ENCODE measurements around the gene ZBTB7A. TPM values are rescaled to one million over a fixed set of nuclear protein-coding genes. Genes with fewer than 3 reads are reported as not detected.

ZBTB7A gene
- total RNA-seq, 2 donors from 2014 or later, result 110 to 123 TPM

DNA sequence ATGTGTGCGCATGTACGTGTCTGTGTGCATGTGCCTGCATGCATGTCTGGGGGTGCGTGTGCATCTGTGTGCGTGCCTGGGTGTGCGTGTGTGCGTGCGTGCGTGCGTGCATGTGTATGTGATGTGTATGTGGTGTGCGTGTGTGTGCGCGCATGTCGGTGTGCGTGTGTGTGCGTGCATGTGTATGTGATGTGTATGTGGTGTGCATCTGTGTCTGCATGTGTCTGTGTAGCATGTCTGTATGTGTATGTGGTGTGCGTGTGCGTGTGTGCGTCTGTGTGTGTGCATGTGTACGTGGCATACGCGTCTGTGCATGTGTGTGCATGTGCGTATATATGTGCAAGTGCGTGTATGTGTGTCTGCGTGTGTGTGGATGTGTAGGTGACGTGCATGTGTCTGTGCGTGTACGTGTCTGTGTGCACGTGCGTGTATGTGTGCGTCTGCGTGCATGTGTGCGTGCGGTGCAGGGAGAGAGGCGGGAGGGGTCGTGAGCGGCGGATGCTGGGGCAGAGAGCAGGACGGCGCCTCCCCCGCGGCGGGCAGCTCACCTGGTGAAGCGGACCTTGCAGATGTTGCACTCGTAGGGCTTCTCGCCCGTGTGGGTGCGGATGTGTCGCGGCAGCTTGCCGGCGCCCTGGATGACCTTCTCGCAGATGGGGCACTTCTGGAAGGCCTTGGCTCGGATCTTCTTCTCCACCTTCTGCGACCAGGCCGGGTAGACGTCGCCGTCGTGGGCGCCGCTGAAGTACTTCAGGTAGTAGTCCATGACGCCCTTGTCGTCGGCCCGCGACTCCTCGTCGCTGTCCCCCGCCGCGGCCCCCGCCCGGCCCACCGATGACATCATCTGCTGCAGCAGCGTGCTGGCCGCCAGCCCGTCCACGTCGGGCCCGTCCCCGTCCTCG, 13.0 kb downstream of the ZBTB7A start:
- no peaks in the 10 kb centered on the region for H3K27me3 ChIP-seq
- no peak overlapping the region for H3K4me3 ChIP-seq
- DNase-seq, result peak; percentile 64
- intact Hi-C loops (cut with DNase I), result no loop called here
- H3K4me1 ChIP-seq, result peaks cover 39% of the 10 kb centered on the region
- peak overlapping the region; percentile 67 for H3K27ac ChIP-seq
- TF ChIP-seq, protein P1, sequence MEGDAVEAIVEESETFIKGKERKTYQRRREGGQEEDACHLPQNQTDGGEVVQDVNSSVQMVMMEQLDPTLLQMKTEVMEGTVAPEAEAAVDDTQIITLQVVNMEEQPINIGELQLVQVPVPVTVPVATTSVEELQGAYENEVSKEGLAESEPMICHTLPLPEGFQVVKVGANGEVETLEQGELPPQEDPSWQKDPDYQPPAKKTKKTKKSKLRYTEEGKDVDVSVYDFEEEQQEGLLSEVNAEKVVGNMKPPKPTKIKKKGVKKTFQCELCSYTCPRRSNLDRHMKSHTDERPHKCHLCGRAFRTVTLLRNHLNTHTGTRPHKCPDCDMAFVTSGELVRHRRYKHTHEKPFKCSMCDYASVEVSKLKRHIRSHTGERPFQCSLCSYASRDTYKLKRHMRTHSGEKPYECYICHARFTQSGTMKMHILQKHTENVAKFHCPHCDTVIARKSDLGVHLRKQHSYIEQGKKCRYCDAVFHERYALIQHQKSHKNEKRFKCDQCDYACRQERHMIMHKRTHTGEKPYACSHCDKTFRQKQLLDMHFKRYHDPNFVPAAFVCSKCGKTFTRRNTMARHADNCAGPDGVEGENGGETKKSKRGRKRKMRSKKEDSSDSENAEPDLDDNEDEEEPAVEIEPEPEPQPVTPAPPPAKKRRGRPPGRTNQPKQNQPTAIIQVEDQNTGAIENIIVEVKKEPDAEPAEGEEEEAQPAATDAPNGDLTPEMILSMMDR (IDR thresholded peaks at IDR 0.05), result no peak
- H3K9me3 ChIP-seq, result no peaks in the 10 kb centered on the region
- H3K9ac ChIP-seq (ENCODE audit: low read depth in 2 of 2, low read length in 2 of 2), result peak overlapping the region; percentile 40 to 91
- H3K36me3 ChIP-seq, result peaks cover 13% of the 10 kb centered on the region

DNA sequence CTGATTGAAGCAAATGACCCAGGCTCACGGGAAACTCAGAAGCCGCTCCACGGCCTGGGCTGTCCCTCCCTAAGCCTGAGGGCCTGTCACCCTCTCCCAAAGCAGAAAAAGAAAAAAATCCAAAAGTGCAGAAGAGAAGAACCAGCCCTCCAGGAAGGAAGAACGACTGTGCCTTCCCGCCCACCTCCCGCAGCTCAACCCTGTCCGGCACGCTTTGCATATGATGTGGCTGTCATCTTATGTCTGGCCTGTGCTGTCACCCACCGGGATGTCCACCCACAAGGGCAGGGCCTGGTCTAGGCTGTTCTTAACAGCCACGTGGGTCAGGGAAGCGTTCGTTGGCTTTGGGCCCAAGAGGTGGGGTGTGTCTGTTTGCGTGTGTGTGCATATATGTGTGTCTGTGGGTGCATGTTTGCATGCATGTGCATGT, 13.7 kb downstream of the ZBTB7A start:
- Histone ChIP-seq H3K4me3 (peak overlapping the region; percentile 17), H3K9me3 (no peaks in the 10 kb centered on the region), H3K27me3 (no peaks in the 10 kb centered on the region), H3K36me3 (peaks cover 13% of the 10 kb centered on the region), H3K4me1 (peaks cover 32% of the 10 kb centered on the region), H3K27ac (peak overlapping the region; percentile 91), H3K9ac (ENCODE audit: low read depth in 2 of 2, low read length in 2 of 2) (peak overlapping the region; percentile 40 to 91)
- TF ChIP-seq, protein P1 (IDR thresholded peaks at IDR 0.05), result no peak
- DNase-seq, result peak; percentile 81
- intact Hi-C loops (cut with DNase I), result no loop called here

DNA sequence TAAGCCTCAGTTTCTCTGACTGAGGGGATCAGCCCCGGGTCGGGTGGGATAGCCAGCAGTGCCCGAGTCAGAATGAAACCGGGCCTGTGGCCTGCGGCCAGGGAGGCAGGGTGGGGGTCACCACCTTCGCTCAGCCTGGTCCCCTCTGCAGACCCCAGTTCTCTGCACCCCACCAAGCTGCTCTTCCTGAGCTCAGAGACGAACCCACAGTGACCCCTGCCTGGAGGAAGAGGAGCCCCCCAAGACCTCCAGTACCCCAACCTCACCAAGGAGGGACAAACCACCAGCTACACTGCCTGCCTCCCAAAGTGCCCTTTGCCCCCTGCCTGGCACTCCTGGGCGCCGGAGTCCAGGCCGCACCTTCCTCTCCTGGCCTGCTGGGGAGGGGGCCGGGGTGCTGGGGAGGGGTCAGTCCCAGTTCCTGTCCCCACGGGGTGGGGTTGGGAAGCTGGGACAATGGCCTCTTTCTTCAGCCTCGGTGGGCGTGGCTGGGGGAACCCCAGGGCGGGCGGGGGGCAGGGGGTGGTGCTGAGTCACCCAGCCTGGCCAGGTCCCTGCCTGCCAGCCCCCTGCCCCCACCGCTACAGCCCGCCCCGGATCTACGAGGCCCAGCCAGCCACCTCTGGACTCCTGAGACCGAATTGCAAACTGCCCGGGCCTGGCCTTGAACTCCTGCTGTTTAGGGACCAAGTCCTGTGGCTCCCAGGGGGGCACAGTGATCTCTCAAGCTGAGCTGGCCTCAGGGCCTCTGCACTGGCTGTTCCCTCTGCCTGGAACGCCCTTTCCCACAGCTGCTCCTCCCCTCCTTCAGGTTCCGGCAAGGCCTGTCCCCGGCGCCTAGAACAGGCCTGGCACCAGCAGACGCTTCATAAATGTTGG, 14.3 kb downstream of the ZBTB7A start:
- Histone ChIP-seq H3K4me1 (peaks cover 28% of the 10 kb centered on the region), H3K9me3 (no peaks in the 10 kb centered on the region), H3K27me3 (no peaks in the 10 kb centered on the region), H3K4me3 (peak overlapping the region; percentile 17), H3K9ac (ENCODE audit: low read depth in 2 of 2, low read length in 2 of 2) (peak overlapping the region; percentile 50 to 91), H3K27ac (peak overlapping the region; percentile 91), H3K36me3 (peaks cover 13% of the 10 kb centered on the region)
- intact Hi-C loops (cut with DNase I), result no loop called here
- TF ChIP-seq, protein P1 (IDR thresholded peaks at IDR 0.05), result no peak
- peak; percentile 90 for DNase-seq

DNA sequence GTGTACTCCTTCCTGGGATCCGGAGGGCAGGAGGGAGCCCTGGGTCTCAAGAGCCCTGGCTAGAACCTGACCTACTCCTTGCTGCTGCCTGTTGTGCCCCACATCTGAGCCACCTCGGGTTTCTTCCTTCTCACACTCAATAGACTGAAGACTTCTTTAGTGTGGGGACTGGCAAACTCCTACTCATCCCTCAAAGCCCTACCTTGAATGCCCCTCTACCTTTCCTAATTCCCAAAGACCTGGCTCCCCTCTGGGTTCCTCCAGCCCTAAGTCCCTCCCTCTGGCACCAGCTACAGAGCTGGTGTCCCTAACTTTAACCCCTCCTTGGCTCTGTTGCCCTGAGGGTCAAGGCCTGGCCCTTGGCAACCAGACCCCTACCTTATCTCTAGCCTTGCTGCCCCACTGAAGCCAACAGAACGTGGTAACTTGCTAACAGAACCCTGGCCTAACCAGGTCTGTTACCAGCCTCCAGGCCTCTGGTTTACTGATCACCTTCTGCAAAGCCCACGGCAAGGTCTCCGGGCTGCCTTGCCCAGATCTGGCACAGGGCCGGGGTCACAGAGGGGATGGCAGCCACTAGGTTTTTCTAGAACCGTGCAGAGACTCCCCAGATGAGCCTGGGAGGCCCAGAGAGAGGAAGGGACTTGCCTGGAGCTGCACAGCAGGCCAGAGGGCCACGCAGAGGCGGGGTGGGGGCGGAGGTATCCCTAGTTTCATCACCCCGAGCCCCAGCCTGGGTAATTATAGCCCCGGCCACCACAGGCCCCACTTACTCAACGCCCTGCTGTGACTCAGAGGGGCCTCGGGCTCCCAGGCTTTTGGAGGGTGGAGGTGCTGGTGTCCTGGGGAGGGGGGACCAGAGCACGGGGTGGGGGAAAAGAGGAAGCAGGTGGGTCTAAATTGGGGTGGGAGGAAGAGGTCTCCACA, 15.3 kb downstream of the ZBTB7A start:
- Histone ChIP-seq H3K27me3 (no peaks in the 10 kb centered on the region), H3K4me3 (peak overlapping the region; percentile 17), H3K4me1 (peaks cover 28% of the 10 kb centered on the region), H3K9ac (ENCODE audit: low read depth in 2 of 2, low read length in 2 of 2) (peak overlapping the region; percentile 50 to 85), H3K9me3 (no peaks in the 10 kb centered on the region), H3K27ac (peak overlapping the region; percentile 91), H3K36me3 (peaks cover 13% of the 10 kb centered on the region)
- TF ChIP-seq, protein P1 (IDR thresholded peaks at IDR 0.05), result no peak
- intact Hi-C loops (cut with DNase I), result no loop called here
- DNase-seq, result peak; percentile 33
